ENCODE measurements around the gene PARP8. TPM values are rescaled to one million over a fixed set of nuclear protein-coding genes. Genes with fewer than 3 reads are reported as not detected.
"Not testable (repeated sequence)": the region's sequence is repeated elsewhere in the genome, so short reads cannot be mapped to it uniquely, and the experiment has no call there.

PARP8 gene
- total and polyA plus RNA-seq, 9 of the 15 experiments (the other 6 are each of a cell fraction or from before 2014, with no cell fraction given) = 0.03 to 0.31 TPM; not detected in 7

DNA sequence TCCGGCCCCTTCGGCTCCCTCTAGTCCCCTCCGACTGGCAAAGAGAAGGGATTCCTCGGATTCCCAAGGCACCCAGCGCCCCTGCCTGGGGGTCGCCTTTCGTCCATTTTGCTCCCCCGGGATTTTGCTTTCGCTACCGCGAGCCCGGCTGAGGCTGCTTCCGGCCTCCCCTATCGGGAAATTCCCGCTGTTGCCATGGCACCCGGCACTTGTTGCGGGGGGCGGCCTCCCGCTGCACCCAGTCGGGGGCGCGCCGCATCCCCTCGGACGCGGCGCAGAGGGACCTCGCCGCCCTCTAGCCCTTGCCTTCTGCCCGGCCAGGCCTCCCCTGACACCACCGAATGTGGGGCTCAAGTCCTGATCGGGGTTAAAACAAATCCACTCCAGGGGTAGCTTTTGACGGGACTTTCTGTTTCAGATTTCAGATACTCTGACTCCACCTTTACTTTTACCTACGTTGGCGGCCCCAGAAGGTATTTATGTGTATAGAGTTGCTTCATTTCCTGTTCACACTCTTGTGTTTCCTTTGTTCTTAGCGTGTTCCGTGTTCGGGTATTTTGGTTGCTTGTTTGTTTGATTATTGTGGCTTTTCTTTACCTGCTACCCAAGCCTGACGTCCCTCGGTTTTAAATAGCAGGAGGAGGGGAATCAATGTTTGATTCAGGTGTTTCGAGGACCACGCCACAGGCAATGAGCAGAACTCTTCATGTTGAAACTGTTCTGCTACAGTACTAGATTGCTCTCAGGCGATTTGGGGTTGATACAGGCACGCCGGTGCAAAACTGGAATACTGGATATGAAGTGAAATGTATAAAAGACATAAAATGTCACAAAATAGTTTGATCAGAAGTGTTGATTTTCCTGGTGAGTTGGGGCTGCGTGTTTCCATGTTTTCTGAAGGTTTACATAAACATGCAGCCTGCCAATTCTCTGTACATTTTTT is 1.5 kb downstream of the PARP8 start:
- no peaks in the 10 kb centered on the region for H3K9me1 ChIP-seq (ENCODE audit: control insufficient read depth, insufficient read depth, low read length)
- H2AFZ ChIP-seq (ENCODE audit: low read depth, low read length) = no peak overlapping the region
- no peaks in the 10 kb centered on the region for H3K36me3 ChIP-seq (ENCODE audit: control insufficient read depth, insufficient read depth, low read length)
- CTCF ChIA-PET (ENCODE audit: low intra/inter-chr PET ratio) = no interaction called here
- no peak overlapping the region for H3K9ac ChIP-seq (ENCODE audit: insufficient read depth in 1 of 2, low read depth in 2 of 2, low read length in 2 of 2)
- in situ Hi-C loops (cut with MboI) = no loop called here
- no peak for ATAC-seq
- no TSS peak for BruUV-seq (replicated peaks)
- intact Hi-C loops (cut with micrococcal nuclease) = no loop called here
- POLR2A ChIA-PET = no interaction called here
- H3K9me3 ChIP-seq (replicated peaks; ENCODE audit: control insufficient read depth, insufficient read depth, low read depth, low read length) = no peaks in the 10 kb centered on the region
- no peaks in the 10 kb centered on the region for H3K79me2 ChIP-seq (ENCODE audit: control insufficient read depth, insufficient read depth, low read length)
- 3% methylated on average over 40 of the region's 46 CpGs for WGBS (ENCODE audit: insufficient coverage, low coverage, missing lambda C conversion rate)
- peaks cover 0 to 5% of the 10 kb centered on the region in 2 experiments; a peak in 1 of 5 replicates for H3K4me1 ChIP-seq (replicated peaks in 1 of 2; ENCODE audit: control insufficient read depth in 2 of 2, insufficient read depth in 2 of 2, low read length in 2 of 2)
- FAIRE-seq = no peak
- H3K27me3 ChIP-seq (ENCODE audit: control insufficient read depth in 2 of 2, insufficient read depth in 2 of 2, low read length in 2 of 2) = no peaks in the 10 kb centered on the region
- H3K4me2 ChIP-seq (ENCODE audit: insufficient read depth, low read length) = no peak overlapping the region
- TF ChIP-seq BACH1 (tag; IDR thresholded peaks at IDR 0.05) (no peak), KLF16 (IDR thresholded peaks at IDR 0.05) (no peak), HNRNPH1 (optimal IDR thresholded peaks at IDR 0.05; ENCODE audit: low read depth, low read length) (no peak), ZFPM2 (CRISPR knock-in tag; IDR thresholded peaks at IDR 0.05) (no peak)
- H4K20me1 ChIP-seq (replicated peaks; ENCODE audit: control insufficient read depth, insufficient read depth, low read length) = no peaks in the 10 kb centered on the region
- H3K27ac ChIP-seq (ENCODE audit: extremely low read depth, low read depth, low read length) = no peak overlapping the region
- H3K4me3 ChIP-seq = no peak overlapping the region
- no peak for DNase-seq (ENCODE audit: extremely low read depth in 1 of 4, low spot score in 3 of 4)

DNA sequence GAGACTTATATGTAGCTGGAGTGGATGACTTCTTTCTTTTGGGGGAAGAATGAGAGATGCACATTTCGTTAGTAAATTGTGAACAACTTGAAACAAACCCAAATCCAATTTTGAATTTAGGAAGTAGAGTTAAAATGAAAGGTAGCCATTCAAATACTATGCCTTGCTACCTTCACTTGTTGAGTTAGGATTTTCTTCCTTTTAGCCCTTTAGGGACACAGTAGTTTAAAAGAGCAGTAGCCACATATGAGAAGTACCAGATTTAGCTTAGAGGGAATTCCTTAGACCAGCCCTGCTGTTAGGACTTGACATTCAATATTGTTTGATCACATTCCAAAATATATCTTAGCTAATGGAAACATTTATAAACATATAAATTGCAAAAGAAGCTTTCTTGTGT is 2.2 kb downstream of the PARP8 start:
- intact Hi-C loops (cut with micrococcal nuclease); POLR2A ChIA-PET; H4K20me1 ChIP-seq (replicated peaks; ENCODE audit: control insufficient read depth, insufficient read depth, low read length); H3K36me3 ChIP-seq (ENCODE audit: control insufficient read depth, insufficient read depth, low read length); CTCF ChIA-PET (ENCODE audit: low intra/inter-chr PET ratio); H3K9me3 ChIP-seq (replicated peaks; ENCODE audit: control insufficient read depth, insufficient read depth, low read depth, low read length); H3K9me1 ChIP-seq (ENCODE audit: control insufficient read depth, insufficient read depth, low read length); H3K27me3 ChIP-seq (ENCODE audit: control insufficient read depth in 2 of 2, insufficient read depth in 2 of 2, low read length in 2 of 2); H3K4me2 ChIP-seq (ENCODE audit: insufficient read depth, low read length); H3K4me3 ChIP-seq; BruUV-seq (replicated peaks); FAIRE-seq; H2AFZ ChIP-seq (ENCODE audit: low read depth, low read length); ATAC-seq; H3K79me2 ChIP-seq (ENCODE audit: control insufficient read depth, insufficient read depth, low read length); H3K9ac ChIP-seq (ENCODE audit: insufficient read depth in 1 of 2, low read depth in 2 of 2, low read length in 2 of 2); DNase-seq (ENCODE audit: extremely low read depth in 1 of 4, low spot score in 3 of 4); H3K4me1 ChIP-seq (replicated peaks in 1 of 2; ENCODE audit: control insufficient read depth in 2 of 2, insufficient read depth in 2 of 2, low read length in 2 of 2); in situ Hi-C loops (cut with MboI); H3K27ac ChIP-seq (ENCODE audit: extremely low read depth, low read depth, low read length): not testable (repeated sequence)
- WGBS (ENCODE audit: insufficient coverage, low coverage, missing lambda C conversion rate) = 0% methylated on average over 1 of the region's 1 CpG
